Eye (tissue), 1 donor: ENCODE results near the gene B4GALT6.

Experiments used
- DNase-seq: peaks from one replicate; pipeline ENCODE4 v3.0.0-alpha.2; 2015

Gene B4GALT6

GRCh38 chr18:31590570-31590969 lies 93.8 kb downstream of the B4GALT6 start:
- DNase-seq = no peak

GRCh38 chr18:31587529-31587928 lies 96.9 kb downstream of the B4GALT6 start:
- no peak for DNase-seq

DNA sequence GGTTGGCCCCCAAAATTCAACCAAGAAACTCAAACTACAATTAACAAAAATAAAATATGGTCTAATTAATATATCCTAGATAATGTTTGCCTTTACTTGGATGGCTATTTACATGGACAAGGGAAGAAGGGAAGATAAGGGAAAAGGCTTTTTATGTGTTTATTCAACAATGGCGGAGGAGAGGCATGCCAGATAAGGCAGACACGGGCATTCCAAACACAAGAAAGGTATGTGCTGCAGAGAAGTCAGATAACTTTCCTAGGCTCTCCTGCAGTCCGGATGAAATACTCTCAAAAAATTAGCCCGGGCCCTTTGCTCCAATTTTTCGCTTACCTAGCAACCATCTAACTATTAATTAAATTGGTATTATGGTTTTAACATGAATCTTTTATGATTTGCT lies 97.8 kb downstream of the B4GALT6 start:
- DNase-seq = no peak

DNA sequence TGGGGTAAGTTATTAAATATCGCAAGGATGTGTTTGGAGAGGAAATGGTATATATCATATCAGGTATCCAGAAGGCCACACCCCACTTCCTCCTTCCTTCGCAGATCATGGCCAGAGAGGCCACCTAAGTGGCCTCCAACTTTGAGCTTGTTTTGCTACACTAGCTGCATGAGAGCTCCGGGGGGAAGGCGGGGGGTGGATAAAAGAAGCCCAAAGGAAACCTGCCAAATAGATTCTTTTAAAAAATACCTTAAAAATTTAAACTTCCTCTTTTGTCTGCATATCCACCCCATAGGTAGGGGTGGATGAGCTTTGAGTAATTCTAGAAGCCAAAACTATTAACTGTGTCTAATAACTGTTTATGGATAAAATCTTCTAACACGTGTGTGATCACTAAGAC lies 98.4 kb downstream of the B4GALT6 start:
- no peak for DNase-seq

DNA sequence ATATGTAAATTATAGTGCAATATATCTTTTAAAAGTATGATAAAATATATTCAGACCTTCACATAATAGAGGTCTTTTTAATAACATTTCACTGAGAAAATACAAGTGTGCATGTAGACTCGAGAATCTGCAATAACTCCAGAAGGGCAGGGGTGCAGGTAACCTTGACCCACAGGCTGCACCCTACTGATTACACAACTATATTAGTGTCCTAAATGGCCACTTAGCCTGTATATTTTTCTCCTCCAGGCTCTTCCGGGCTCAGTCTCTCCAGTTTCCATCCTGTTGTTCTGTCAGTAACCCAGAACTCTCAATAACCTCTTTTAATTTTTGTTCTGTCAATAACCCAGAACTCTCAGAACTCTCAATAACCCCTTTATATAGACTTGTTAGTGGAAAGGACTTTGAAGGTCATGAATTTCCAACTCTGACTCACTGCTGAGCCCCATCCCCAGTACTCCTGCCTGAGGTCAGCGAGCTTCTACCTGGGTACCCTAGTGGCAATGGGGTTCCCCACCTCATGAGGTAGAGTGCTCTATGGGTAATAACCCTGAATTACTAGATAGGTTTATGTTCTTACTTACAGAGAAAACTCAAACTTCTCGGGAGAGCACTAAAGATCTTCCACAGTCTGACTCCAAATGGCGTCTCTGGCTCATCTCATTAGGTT lies 101.1 kb downstream of the B4GALT6 start:
- no peak for DNase-seq

DNA sequence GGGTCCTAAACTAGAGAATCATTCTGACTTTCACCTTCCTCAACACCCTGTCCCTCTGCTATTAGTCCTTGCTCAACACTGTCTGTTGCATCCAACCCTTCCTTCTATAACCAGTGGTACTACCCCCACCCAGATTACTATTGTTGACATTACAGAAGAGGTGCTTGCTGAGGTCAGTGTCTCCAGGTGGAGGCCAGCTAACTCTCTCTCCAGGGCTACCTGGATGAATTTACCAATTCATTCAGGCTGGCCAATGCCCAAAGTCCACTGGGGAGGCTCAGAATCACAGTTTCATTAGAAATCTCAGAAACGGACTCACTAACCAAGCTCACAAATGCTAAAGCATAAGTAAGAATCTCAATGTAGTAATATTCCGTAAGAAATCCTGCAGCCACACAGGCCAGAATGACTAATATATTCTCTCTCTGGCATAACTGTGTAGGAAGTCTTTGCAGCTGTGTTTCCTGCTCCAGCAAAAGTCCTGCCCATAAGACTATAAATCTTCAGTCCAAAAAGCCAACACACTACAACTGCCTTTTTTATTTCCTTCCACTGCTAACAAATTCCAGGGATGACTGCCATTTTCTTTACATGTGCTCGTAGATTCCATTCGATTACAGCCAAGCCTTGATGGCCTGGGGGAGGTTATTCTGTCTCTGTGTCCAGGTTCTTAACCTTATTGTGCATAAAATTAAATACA lies 102.7 kb downstream of the B4GALT6 start:
- no peak for DNase-seq

DNA sequence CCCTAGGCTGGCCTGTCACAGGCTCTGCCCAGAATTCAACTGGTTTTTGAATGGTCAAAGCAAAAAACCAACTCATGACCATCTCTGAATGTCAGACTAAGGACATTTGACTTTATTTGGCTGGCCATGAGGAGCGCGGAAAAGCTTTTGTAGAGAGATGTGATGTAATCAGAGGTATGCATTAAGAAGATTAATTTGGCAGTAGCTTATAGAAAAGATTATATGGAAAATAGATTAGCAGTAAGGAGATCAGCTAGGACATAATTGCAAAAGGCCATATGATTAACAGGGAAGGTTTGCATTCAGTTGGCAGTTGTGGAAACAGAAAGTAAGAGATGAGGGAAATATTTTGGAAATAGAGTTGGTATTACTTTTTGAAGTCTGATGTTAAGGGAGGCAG lies 105.0 kb downstream of the B4GALT6 start:
- DNase-seq = no peak

GRCh38 chr18:31578126-31578525 lies 106.3 kb downstream of the B4GALT6 start:
- DNase-seq = no peak

- no peak for DNase-seq
These were observed 107.2 kb downstream of the B4GALT6 start for GRCh38 chr18:31577195-31577594.

DNA sequence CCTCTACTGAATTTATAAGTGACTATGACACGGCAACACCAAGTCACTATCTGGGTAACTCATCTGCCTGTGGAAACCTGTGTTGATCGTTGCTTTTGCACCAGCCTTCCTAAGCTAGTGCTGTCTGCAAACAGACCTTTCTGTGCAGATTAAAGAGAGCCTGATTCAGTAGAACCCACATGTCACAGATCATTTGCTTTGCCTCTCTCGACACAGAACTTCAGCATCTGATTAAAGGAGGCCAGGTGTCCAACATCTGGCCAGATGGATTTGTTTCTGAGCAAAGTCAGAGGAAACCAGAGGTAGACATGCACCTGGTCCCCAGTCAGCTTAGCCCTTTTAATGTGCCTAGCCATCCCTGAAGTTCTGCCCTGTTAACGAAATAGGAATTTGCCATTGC lies 107.7 kb downstream of the B4GALT6 start:
- no peak for DNase-seq

DNA sequence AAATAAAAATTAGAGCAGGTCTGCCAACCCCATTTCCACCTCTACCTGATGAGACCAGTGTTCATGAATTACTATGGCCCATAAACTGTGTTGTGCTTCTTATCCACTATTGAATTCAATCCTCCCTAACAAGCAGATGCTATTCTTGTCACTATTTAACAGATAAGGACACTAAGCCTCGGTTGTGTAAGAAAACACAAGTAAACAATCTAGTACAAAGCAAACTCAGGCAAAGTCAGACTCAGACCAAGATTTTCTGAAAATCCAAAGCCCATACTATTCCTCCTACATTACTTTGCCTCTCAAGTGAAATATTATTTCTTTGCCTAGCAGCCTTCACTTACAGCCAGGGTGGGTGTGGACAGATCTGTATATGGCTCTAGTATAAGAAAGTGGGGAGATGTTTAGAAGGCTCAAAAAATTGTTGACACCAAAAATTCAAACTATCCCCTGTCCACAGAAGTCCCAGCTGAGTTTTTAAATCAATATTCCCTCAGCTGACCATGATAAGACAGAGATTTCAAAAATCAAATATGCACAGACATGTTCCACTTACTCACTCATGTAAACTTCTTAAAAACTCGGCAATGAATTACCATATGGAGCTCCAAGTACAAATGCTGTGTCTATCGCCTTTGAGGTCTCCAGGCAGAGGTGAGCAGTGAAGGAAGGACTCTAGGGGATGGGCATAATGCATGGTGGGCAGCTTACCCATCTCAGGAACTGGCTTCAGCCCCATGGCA lies 108.7 kb downstream of the B4GALT6 start:
- DNase-seq = no peak

GRCh38 chr18:31574359-31574758 lies 110.0 kb downstream of the B4GALT6 start:
- no peak for DNase-seq
